KMS-11 (cell line): ENCODE measurements around the gene RILPL2.

Experiments used
- H2AFZ ChIP-seq: fragments of 200-600 bp; sonication (generic); 2 replicates; pipeline ENCODE4 v1.6.1; 2016; ENCODE audit warnings: antibody characterized with exemption, mixed run types, low read depth
- H3K27ac ChIP-seq: fragments of 200-600 bp; sonication (generic); 2 replicates; pipeline ENCODE4 v1.6.1; 2016; ENCODE audit warnings: mild to moderate bottlenecking, mixed run types
- H3K27me3 ChIP-seq: fragments of 200-600 bp; sonication (generic); 2 replicates; pipeline ENCODE4 v1.6.1; 2017; ENCODE audit warnings: mild to moderate bottlenecking, low read depth, mixed run types, moderate library complexity; ENCODE audit not compliant: insufficient read depth
- H3K36me3 ChIP-seq: fragments of 200-600 bp; sonication (generic); 2 replicates; pipeline ENCODE4 v1.6.1; 2017; ENCODE audit warnings: mild to moderate bottlenecking, mixed run types; ENCODE audit not compliant: insufficient read depth
- H3K4me1 ChIP-seq: fragments of 200-600 bp; sonication (generic); 2 replicates; pipeline ENCODE4 v1.6.1; 2016; ENCODE audit warnings: mild to moderate bottlenecking, low read depth, mixed run types; ENCODE audit not compliant: poor library complexity, severe bottlenecking
- H3K4me2 ChIP-seq: fragments of 200-600 bp; sonication (generic); 2 replicates; pipeline ENCODE4 v1.7.0; 2016; ENCODE audit warnings: mild to moderate bottlenecking, mixed run types
- H3K4me3 ChIP-seq: fragments of 200-600 bp; sonication (generic); IDR thresholded peaks from 2 replicates; pipeline ENCODE4 v1.6.1; 2017; ENCODE audit warnings: low read depth, low read length, mixed read lengths; ENCODE audit not compliant: insufficient read depth
- H3K79me2 ChIP-seq: fragments of 200-600 bp; sonication (generic); 2 replicates; pipeline ENCODE4 v1.6.1; 2016; ENCODE audit warnings: low read depth, mixed run types; ENCODE audit not compliant: insufficient read depth
- H3K9ac ChIP-seq: fragments of 200-600 bp; sonication (generic); 2 replicates; pipeline ENCODE4 v1.6.1; 2016; ENCODE audit warnings: mild to moderate bottlenecking, mixed run types
- H4K20me1 ChIP-seq: fragments of 200-600 bp; sonication (generic); 2 replicates; pipeline ENCODE4 v1.6.1; 2016; ENCODE audit warnings: mild to moderate bottlenecking, mixed run types; ENCODE audit not compliant: insufficient read depth
- TF ChIP-seq, protein P1 (sequence below): fragments of 200-600 bp; sonication (generic); conservative IDR thresholded peaks from 2 replicates; pipeline ENCODE4 v1.6.1; 2017; ENCODE audit warnings: low read depth, mild to moderate bottlenecking, antibody characterized with exemption, low read length, moderate library complexity, mixed read lengths

Gene RILPL2

DNA sequence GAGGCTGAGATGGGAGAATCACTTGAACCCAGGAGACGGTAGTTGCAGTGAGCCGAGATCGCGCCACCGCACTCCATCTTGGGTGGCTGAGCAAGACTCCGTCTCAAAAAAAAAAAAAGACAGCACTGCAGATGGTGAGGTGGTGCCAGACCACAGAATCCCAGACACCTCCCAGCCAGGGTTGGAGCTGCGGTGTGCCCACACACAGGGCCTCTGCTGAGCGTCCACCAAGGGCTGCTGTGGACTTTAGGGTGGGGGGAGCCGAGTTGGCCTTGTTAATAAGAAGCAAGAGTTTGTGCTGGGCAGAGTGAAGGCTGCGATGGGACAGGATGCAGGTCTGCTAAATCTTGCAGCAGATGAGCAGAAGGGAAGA lies 38.3 kb downstream of the RILPL2 start:
- no peak overlapping the region for H3K4me3 ChIP-seq
- no peaks in the 10 kb centered on the region for H3K79me2 ChIP-seq
- no peaks in the 10 kb centered on the region for H3K36me3 ChIP-seq
- no peak overlapping the region for H3K4me2 ChIP-seq
- H2AFZ ChIP-seq: no peak overlapping the region
- H3K4me1 ChIP-seq: no peaks in the 10 kb centered on the region
- no peak overlapping the region for H3K9ac ChIP-seq
- H4K20me1 ChIP-seq: no peaks in the 10 kb centered on the region
- H3K27ac ChIP-seq: no peak overlapping the region
- H3K27me3 ChIP-seq: no peaks in the 10 kb centered on the region
- TF ChIP-seq, protein P1, sequence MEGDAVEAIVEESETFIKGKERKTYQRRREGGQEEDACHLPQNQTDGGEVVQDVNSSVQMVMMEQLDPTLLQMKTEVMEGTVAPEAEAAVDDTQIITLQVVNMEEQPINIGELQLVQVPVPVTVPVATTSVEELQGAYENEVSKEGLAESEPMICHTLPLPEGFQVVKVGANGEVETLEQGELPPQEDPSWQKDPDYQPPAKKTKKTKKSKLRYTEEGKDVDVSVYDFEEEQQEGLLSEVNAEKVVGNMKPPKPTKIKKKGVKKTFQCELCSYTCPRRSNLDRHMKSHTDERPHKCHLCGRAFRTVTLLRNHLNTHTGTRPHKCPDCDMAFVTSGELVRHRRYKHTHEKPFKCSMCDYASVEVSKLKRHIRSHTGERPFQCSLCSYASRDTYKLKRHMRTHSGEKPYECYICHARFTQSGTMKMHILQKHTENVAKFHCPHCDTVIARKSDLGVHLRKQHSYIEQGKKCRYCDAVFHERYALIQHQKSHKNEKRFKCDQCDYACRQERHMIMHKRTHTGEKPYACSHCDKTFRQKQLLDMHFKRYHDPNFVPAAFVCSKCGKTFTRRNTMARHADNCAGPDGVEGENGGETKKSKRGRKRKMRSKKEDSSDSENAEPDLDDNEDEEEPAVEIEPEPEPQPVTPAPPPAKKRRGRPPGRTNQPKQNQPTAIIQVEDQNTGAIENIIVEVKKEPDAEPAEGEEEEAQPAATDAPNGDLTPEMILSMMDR: no peak

DNA sequence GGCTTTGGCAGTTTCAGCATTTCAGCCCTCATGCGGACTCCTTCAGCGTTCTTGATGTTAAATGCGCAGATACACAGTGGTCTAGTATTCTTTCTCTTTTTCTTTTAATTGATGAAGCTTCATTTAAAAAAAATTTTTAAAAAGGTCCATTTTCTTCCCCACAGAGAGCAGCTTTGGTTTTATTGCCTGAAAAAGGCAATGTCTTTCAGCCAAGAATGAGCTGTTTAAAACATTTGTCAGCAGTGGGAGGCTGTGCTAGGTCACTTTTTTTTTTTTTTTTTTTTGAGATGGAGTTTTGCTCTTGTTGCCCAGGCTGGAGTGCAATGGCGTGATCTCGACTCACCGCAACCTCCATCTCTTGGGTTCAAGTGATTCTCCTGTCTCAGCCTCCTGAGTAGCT lies 39.1 kb downstream of the RILPL2 start:
- no peaks in the 10 kb centered on the region for H3K36me3 ChIP-seq
- no peaks in the 10 kb centered on the region for H4K20me1 ChIP-seq
- no peak overlapping the region for H3K27ac ChIP-seq
- H2AFZ ChIP-seq: no peak overlapping the region
- H3K79me2 ChIP-seq: no peaks in the 10 kb centered on the region
- no peak overlapping the region for H3K9ac ChIP-seq
- H3K4me2 ChIP-seq: no peak overlapping the region
- TF ChIP-seq, protein P1: no peak
- no peak overlapping the region for H3K4me3 ChIP-seq
- H3K4me1 ChIP-seq: no peaks in the 10 kb centered on the region
- H3K27me3 ChIP-seq: no peaks in the 10 kb centered on the region

DNA sequence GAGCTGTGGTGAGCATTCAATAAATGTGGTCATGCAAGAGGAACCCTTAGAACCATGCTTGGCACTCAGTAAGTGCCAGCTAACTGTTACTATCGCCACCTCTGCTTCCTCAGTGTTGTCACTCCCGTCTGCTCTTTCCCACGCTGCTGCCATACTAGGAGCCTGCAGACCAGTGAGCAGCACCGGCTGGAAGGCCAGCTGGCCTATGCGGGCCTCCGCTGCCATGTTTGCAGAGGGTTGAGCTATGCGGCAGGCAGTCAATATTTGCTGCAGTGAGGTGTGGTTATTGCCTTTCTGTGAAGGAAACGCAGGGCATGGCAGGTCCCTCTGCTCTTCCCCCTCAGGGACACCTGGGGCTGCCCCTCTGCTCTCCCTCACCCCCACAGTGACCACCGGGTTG lies 39.5 kb downstream of the RILPL2 start:
- Histone ChIP-seq H3K4me3 (no peak overlapping the region), H3K4me1 (no peaks in the 10 kb centered on the region), H4K20me1 (no peaks in the 10 kb centered on the region), H2AFZ (no peak overlapping the region), H3K27me3 (no peaks in the 10 kb centered on the region), H3K27ac (no peak overlapping the region), H3K9ac (no peak overlapping the region), H3K36me3 (no peaks in the 10 kb centered on the region), H3K79me2 (no peaks in the 10 kb centered on the region), H3K4me2 (no peak overlapping the region)
- TF ChIP-seq, protein P1: no peak

DNA sequence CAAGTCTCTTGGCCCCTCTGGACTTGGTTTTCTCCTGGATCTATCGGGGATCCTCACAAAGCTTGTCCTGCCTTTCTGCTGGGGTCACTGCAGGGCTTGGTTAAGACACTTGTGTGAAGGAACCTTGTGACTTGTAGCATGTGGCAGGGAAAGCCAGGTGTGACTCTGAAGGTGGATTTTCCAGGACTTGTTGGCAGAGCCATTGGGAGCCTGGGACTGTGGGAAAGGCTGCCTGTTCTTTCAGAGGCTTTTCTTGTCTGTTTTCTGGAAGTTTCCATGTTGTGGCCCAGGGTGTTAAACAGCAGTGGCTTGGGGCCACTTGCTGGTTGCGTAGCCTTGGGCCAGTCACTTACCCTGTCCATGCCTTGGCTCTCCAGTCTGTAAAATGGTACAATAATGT lies 39.9 kb downstream of the RILPL2 start:
- Histone ChIP-seq H4K20me1 (no peaks in the 10 kb centered on the region), H3K79me2 (no peaks in the 10 kb centered on the region), H3K36me3 (no peaks in the 10 kb centered on the region)

More for the DNA sequence above, 39.9 kb downstream of the RILPL2 start:
- Histone ChIP-seq H3K9ac (no peak overlapping the region), H3K27me3 (no peaks in the 10 kb centered on the region), H3K4me3 (no peak overlapping the region), H2AFZ (no peak overlapping the region), H3K4me2 (no peak overlapping the region), H3K4me1 (no peaks in the 10 kb centered on the region), H3K27ac (no peak overlapping the region)
- TF ChIP-seq, protein P1: no peak
